GM18861 (cell line): Measurements from ENCODE around the gene TLK1.
"Not testable (repeated sequence)": the region's sequence is repeated elsewhere in the genome, so short reads cannot be mapped to it uniquely, and the experiment has no call there.

Source experiments
- ATAC-seq: cut with Tn5 transposase; IDR thresholded peaks from one replicate; pipeline ENCODE4 v1.9.1; 2021; ENCODE audit not compliant: unreplicated experiment

TLK1 gene

GRCh38 chr2:171146071-171146470 is 14.6 kb downstream of the TLK1 start:
- ATAC-seq, result no peak

- ATAC-seq, result no peak
Measured at GRCh38 chr2:171143670-171144062, 17.0 kb downstream of the TLK1 start.

GRCh38 chr2:171142398-171142797 is 18.3 kb downstream of the TLK1 start:
- no peak for ATAC-seq

- ATAC-seq, result no peak
Measured at GRCh38 chr2:171141320-171141719, 19.4 kb downstream of the TLK1 start.

- no peak for ATAC-seq
Measured at GRCh38 chr2:171139860-171140259, 20.8 kb downstream of the TLK1 start.

- peak; percentile 77 for ATAC-seq
Measured at GRCh38 chr2:171136024-171136423, 24.7 kb downstream of the TLK1 start.

GRCh38 chr2:171134624-171135230 is 26.0 kb downstream of the TLK1 start:
- no peak for ATAC-seq

- ATAC-seq, result no peak
Measured at GRCh38 chr2:171132086-171132485, 28.6 kb downstream of the TLK1 start.

- no peak for ATAC-seq
Measured at GRCh38 chr2:171128461-171128860, 32.2 kb downstream of the TLK1 start.

- no peak for ATAC-seq
Measured at GRCh38 chr2:171124541-171124940, 36.2 kb downstream of the TLK1 start.

- ATAC-seq, result no peak
Measured at GRCh38 chr2:171109571-171109970, 51.1 kb downstream of the TLK1 start.

GRCh38 chr2:171109020-171109419 is 51.7 kb downstream of the TLK1 start:
- no peak for ATAC-seq

- no peak for ATAC-seq
Measured at GRCh38 chr2:171107803-171108202, 52.9 kb downstream of the TLK1 start.

- ATAC-seq, result no peak
Measured at GRCh38 chr2:171104379-171104778, 56.3 kb downstream of the TLK1 start.

GRCh38 chr2:171102802-171103201 is 57.9 kb downstream of the TLK1 start:
- ATAC-seq, result no peak

GRCh38 chr2:171100370-171100769 is 60.3 kb downstream of the TLK1 start:
- ATAC-seq, result no peak

- no peak for ATAC-seq
Measured at GRCh38 chr2:171098607-171099006, 62.1 kb downstream of the TLK1 start.

- ATAC-seq, result no peak
Measured at GRCh38 chr2:171095014-171095582, 65.6 kb downstream of the TLK1 start.

GRCh38 chr2:171091517-171091916 is 69.2 kb downstream of the TLK1 start:
- not testable (repeated sequence) for ATAC-seq

- no peak for ATAC-seq
Measured at GRCh38 chr2:171089489-171089888, 71.2 kb downstream of the TLK1 start.

- no peak for ATAC-seq
Measured at GRCh38 chr2:171088057-171088834, 72.4 kb downstream of the TLK1 start.

GRCh38 chr2:171087547-171087946 is 73.1 kb downstream of the TLK1 start:
- no peak for ATAC-seq
